B cell (primary cell): ENCODE measurements around the gene LSM12. TPM values are rescaled to one million over a fixed set of nuclear protein-coding genes. Genes with fewer than 3 reads are reported as not detected.
A peak's percentile ranks its signal among the peaks of the same experiment; 100 is the strongest.

ENCODE experiments used
- ATAC-seq: fragments of 200-7000 bp; cut with Tn5 transposase; one replicate; pipeline ENCODE4 v1.10.0; 2021; ENCODE audit warnings: low read depth, mild to moderate bottlenecking, moderate number of reproducible peaks, moderate library complexity
- CTCF ChIA-PET: fragments of 350-600 bp; sonication (Branson Sonifier 250); formaldehyde crosslinking; loops from one replicate; lab custom pipeline; 2021; ENCODE audit warnings: antibody characterized with exemption, inconsistent platforms; lab: Charles Lee
- POLR2A ChIA-PET: fragments of 350-600 bp; sonication (Branson Sonifier 250); formaldehyde crosslinking; loops from one replicate; lab custom pipeline; 2021; ENCODE audit warnings: antibody characterized with exemption; lab: Charles Lee
- DNase-seq: peaks from one replicate; pipeline ENCODE4 v3.0.0; 2013
- H2AFZ ChIP-seq: 2 replicates; pipeline ENCODE4 v1.6.1; 2012; ENCODE audit warnings: mild to moderate bottlenecking, low read depth, low read length; ENCODE audit not compliant: insufficient read depth, poor library complexity, severe bottlenecking
- H3K27ac ChIP-seq, 2 donors: 1 replicate in 1 of 2; 2 replicates in 1 of 2; pipeline ENCODE4 v1.5.1; 2012 to 2013; ENCODE audit warnings: low read length in 2 of 2, mild to moderate bottlenecking in 2 of 2, moderate library complexity in 1 of 2
- H3K27me3 ChIP-seq, 4 experiments: fragments of 200-600 bp in 1 of 4; sonication (generic) in 1 of 4; replicated peaks in 1 of 4; 1 replicate in 2 of 4; 2 replicates in 2 of 4; pipeline versions ENCODE4 v1.6.1 to v1.7.0; 2013 to 2016; ENCODE audit warnings: low read length in 3 of 4, mild to moderate bottlenecking in 2 of 4, mixed read lengths in 1 of 4, moderate library complexity in 1 of 4; ENCODE audit not compliant: insufficient read depth in 4 of 4, control insufficient read depth in 3 of 4; ENCODE audit errors: control extremely low read depth in 1 of 4
- H3K36me3 ChIP-seq, 2 experiments: replicated peaks in 1 of 2; 1 replicate in 1 of 2; 2 replicates in 1 of 2; pipeline versions ENCODE4 v1.6.1 to v1.7.1; 2013; ENCODE audit warnings: low read length in 1 of 2; ENCODE audit not compliant: insufficient read depth in 2 of 2, control insufficient read depth in 1 of 2; ENCODE audit errors: control extremely low read depth in 1 of 2, extremely low read depth in 1 of 2
- H3K4me1 ChIP-seq, 2 donors: fragments of 200-600 bp in 1 of 2; sonication (generic) in 1 of 2; 1 replicate in 1 of 2; 2 replicates in 1 of 2; pipeline versions ENCODE4 v1.5.1 to v1.6.1; 2013 to 2017; ENCODE audit warnings: low read length in 2 of 2; ENCODE audit not compliant: control insufficient read depth in 2 of 2, insufficient read depth in 2 of 2
- H3K4me2 ChIP-seq: replicated peaks from 2 replicates; pipeline ENCODE3; 2012; ENCODE audit warnings: mild to moderate bottlenecking, low read depth, low read length; ENCODE audit not compliant: poor library complexity, severe bottlenecking
- H3K4me3 ChIP-seq, 5 experiments: fragments of 200-600 bp in 1 of 5; sonication (generic) in 1 of 5; 1 replicate in 3 of 5; 2 replicates in 2 of 5; pipeline versions ENCODE4 v1.5.1 to v1.7.0; 2011 to 2016; ENCODE audit warnings: low read length in 4 of 5, mild to moderate bottlenecking in 4 of 5, low read depth in 2 of 5, control low read depth in 1 of 5, moderate library complexity in 1 of 5; ENCODE audit not compliant: insufficient read depth in 1 of 5; ENCODE audit errors: control extremely low read depth in 1 of 5, extremely low read depth in 1 of 5
- H3K79me2 ChIP-seq: fragments of 200-600 bp; sonication (generic); one replicate; pipeline ENCODE4 v1.6.0; 2016; ENCODE audit warnings: low read length; ENCODE audit not compliant: control insufficient read depth, insufficient read depth
- H3K9ac ChIP-seq: fragments of 200-600 bp; sonication (generic); 2 replicates; pipeline ENCODE4 v1.6.1; 2017; ENCODE audit warnings: mild to moderate bottlenecking, low read length, moderate library complexity
- H3K9me3 ChIP-seq, 3 donors: one replicate each; pipeline versions ENCODE4 v1.6.1 to v1.7.1; 2013; ENCODE audit warnings: low read length in 2 of 3; ENCODE audit not compliant: control insufficient read depth in 2 of 3, insufficient read depth in 1 of 3; ENCODE audit errors: control extremely low read depth in 1 of 3
- H4K20me1 ChIP-seq: 2 replicates; pipeline ENCODE4 v1.6.0; 2012; ENCODE audit warnings: mild to moderate bottlenecking, low read length; ENCODE audit not compliant: insufficient read depth, control insufficient read depth, poor library complexity, severe bottlenecking
- H3K27ac Mint-ChIP-seq: one replicate; pipeline ENCODE4 v1.8.0; 2021; ENCODE audit warnings: mixed read lengths
- H3K27me3 Mint-ChIP-seq: one replicate; pipeline ENCODE4 v1.8.0; 2021; ENCODE audit warnings: mixed read lengths
- H3K4me1 Mint-ChIP-seq: one replicate; pipeline ENCODE4 v1.8.0; 2021; ENCODE audit warnings: mixed read lengths
- H3K4me3 Mint-ChIP-seq: one replicate; pipeline ENCODE4 v1.8.0; 2021; ENCODE audit warnings: mixed read lengths
- H3K9me3 Mint-ChIP-seq: one replicate; pipeline ENCODE4 v1.8.0; 2022; ENCODE audit warnings: mixed read lengths; ENCODE audit not compliant: insufficient read depth
- EZH2 ChIP-seq: IDR thresholded peaks from 2 replicates; pipeline ENCODE4 v1.6.1; 2012; ENCODE audit warnings: borderline replicate concordance, low read depth, mild to moderate bottlenecking, moderate library complexity, low read length; ENCODE audit not compliant: insufficient read depth, poor library complexity, severe bottlenecking
- WGBS: methylation state at CpG from one replicate; pipeline ENCODE4 v1.1.5; 2013; ENCODE audit warnings: missing lambda C conversion rate; ENCODE audit not compliant: insufficient coverage; 5-methylcytosine and 5-hydroxymethylcytosine counted together
- intact Hi-C: fragments of 100-400 bp; cut with micrococcal nuclease; formaldehyde crosslinking; loops from one replicate; pipeline ENCODE4 v1.10.0; 2022
- polyA plus RNA-seq: library from polyadenylated mRNA; depleted of rRNA; stranded (reverse); fragments of >200 nt; gene quantifications from 2 replicates; pipeline ENCODE4 v1.2.3, GENCODE V29; 2012
- total RNA-seq, 2 donors: library from RNA; stranded (reverse); fragments of 120-200 nt in 1 of 2; gene quantifications; 1 replicate in 1 of 2; 2 replicates in 1 of 2; pipeline versions ENCODE4 v1.2.3 to v1.2.4, GENCODE V29; 2013 to 2022
- TF ChIP-seq, protein P1 (sequence below): fragments of 200-600 bp; IDR thresholded peaks from one replicate; pipeline ENCODE4 v1.8.0; 2022; ENCODE audit warnings: antibody characterized with exemption, mild to moderate bottlenecking

The LSM12 gene
- total and polyA plus RNA-seq, 2 donors (not counting 1 experiment from before 2014, with no cell fraction given): 16.8 to 31.2 TPM

- H2AFZ ChIP-seq: no peak overlapping the region
- no peaks in the 10 kb centered on the region for H3K27me3 ChIP-seq
- peaks cover 32 to 43% of the 10 kb centered on the region in 2 donors for H3K4me1 ChIP-seq
- peaks cover 42% of the 10 kb centered on the region for H3K4me1 Mint-ChIP-seq
- no peak for ATAC-seq
- peak overlapping the region; percentile 56 for H3K4me3 Mint-ChIP-seq
- peaks cover 99% of the 10 kb centered on the region for H4K20me1 ChIP-seq
- intact Hi-C loops: no loop called here
- CTCF ChIA-PET: interaction anchor here (0.6 to 1.8 kb wide), 2 partner anchors 13 to 572 kb away, joined by 3 to 7 read pairs; partner anchors contain the start of gene HDAC5
- TF ChIP-seq, protein P1, sequence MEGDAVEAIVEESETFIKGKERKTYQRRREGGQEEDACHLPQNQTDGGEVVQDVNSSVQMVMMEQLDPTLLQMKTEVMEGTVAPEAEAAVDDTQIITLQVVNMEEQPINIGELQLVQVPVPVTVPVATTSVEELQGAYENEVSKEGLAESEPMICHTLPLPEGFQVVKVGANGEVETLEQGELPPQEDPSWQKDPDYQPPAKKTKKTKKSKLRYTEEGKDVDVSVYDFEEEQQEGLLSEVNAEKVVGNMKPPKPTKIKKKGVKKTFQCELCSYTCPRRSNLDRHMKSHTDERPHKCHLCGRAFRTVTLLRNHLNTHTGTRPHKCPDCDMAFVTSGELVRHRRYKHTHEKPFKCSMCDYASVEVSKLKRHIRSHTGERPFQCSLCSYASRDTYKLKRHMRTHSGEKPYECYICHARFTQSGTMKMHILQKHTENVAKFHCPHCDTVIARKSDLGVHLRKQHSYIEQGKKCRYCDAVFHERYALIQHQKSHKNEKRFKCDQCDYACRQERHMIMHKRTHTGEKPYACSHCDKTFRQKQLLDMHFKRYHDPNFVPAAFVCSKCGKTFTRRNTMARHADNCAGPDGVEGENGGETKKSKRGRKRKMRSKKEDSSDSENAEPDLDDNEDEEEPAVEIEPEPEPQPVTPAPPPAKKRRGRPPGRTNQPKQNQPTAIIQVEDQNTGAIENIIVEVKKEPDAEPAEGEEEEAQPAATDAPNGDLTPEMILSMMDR: no peak
- TF ChIP-seq EZH2: no peak
- peak overlapping the region; percentile 82 for H3K4me2 ChIP-seq
- no peak overlapping the region for H3K27ac Mint-ChIP-seq
- H3K9ac ChIP-seq: peak overlapping the region; percentile 48
- no peak overlapping the region for H3K27ac ChIP-seq
- no peak overlapping the region for H3K4me3 ChIP-seq
- no peak for DNase-seq
- H3K27me3 Mint-ChIP-seq: no peaks in the 10 kb centered on the region
- POLR2A ChIA-PET: no interaction called here
- H3K9me3 ChIP-seq: no peaks in the 10 kb centered on the region
- WGBS: 85% methylated on average over 8 of the region's 10 CpGs
- H3K9me3 Mint-ChIP-seq: no peaks in the 10 kb centered on the region
- H3K36me3 ChIP-seq: peaks cover 6 to 30% of the 10 kb centered on the region in 2 experiments
- H3K79me2 ChIP-seq: peaks cover 85% of the 10 kb centered on the region
Observed at GRCh38 chr17:44110011-44110686, 43.7 kb upstream of the LSM12 start.

GRCh38 chr17:44109312-44109630 is 42.8 kb upstream of the LSM12 start:
- no peak overlapping the region for H3K4me3 Mint-ChIP-seq
- WGBS: 70% methylated on average over 4 of the region's 4 CpGs
- no peak overlapping the region for H3K9ac ChIP-seq

More at GRCh38 chr17:44109312-44109630, 42.8 kb upstream of the LSM12 start:
- Histone ChIP-seq H3K4me3 (no peak overlapping the region), H3K4me1 (peaks cover 32 to 43% of the 10 kb centered on the region in 2 donors), H3K36me3 (peaks cover 6 to 29% of the 10 kb centered on the region in 2 experiments), H4K20me1 (peaks cover 99% of the 10 kb centered on the region), H3K27me3 (no peaks in the 10 kb centered on the region), H3K4me2 (no peak overlapping the region), H3K9me3 (no peaks in the 10 kb centered on the region), H3K79me2 (peaks cover 80% of the 10 kb centered on the region), H3K27ac (no peak overlapping the region), H2AFZ (no peak overlapping the region)
- intact Hi-C loops: no loop called here
- TF ChIP-seq EZH2: no peak
- TF ChIP-seq, protein P1: no peak
- ATAC-seq: no peak
- POLR2A ChIA-PET: no interaction called here
- no peak for DNase-seq
- Mint-ChIP-seq H3K9me3 (no peaks in the 10 kb centered on the region), H3K27me3 (no peaks in the 10 kb centered on the region), H3K4me1 (peaks cover 40% of the 10 kb centered on the region), H3K27ac (no peak overlapping the region)
- CTCF ChIA-PET: interaction anchor here (0.6 kb wide), 1 partner anchor 573 kb away, joined by 3 read pairs; no protein-coding TSS in a partner anchor
